SU-DHL-6 (cell line): ENCODE measurements around the gene MTRF1.

Source experiments
- CTCF ChIP-seq: fragments of 200-600 bp; sonication (generic); IDR thresholded peaks from one replicate; pipeline ENCODE4 v1.5.1; 2017; ENCODE audit warnings: antibody characterized with exemption, mild to moderate bottlenecking, low read length, moderate library complexity; ENCODE audit not compliant: insufficient read depth, poor library complexity, severe bottlenecking
- EZH2phosphoT487 ChIP-seq: fragments of 200-600 bp; sonication (generic), shearing (Covaris generic); conservative IDR thresholded peaks from 2 replicates; pipeline ENCODE4 v1.6.1; 2018; ENCODE audit warnings: mild to moderate bottlenecking, antibody characterized with exemption, low read length, moderate library complexity, mixed read lengths

GRCh38 chr13:41212881-41213280 lies 50.5 kb downstream of the MTRF1 start:
- no peak for TF ChIP-seq EZH2phosphoT487
- TF ChIP-seq CTCF = no peak
